ENCODE measurements around the gene SCYL2.
"Not testable (repeated sequence)": the region's sequence is repeated elsewhere in the genome, so short reads cannot be mapped to it uniquely, and the experiment has no call there.

The SCYL2 gene

GRCh38 chr12:100268835-100269564, 2.0 kb downstream of the SCYL2 start:
- H3K9me3 ChIP-seq (ENCODE audit: control extremely low read depth in 1 of 5, control insufficient read depth in 4 of 5, insufficient read depth in 2 of 5, low read depth in 1 of 5, low read length in 4 of 5) = no peaks in the 10 kb centered on the region
- no peaks in the 10 kb centered on the region for H3K27me3 ChIP-seq (replicated peaks in 2 of 5; ENCODE audit: control insufficient read depth in 4 of 5, insufficient read depth in 5 of 5, low read length in 4 of 5)
- WGBS (ENCODE audit: insufficient coverage) = 38% methylated on average over 4 of the region's 5 CpGs
- ChIA-PET CTCF (no interaction called here), POLR2A (interaction anchor here (0.6 kb wide), 1 partner anchor 10 kb away, joined by 3 read pairs; no protein-coding TSS in a partner anchor)
- peaks cover 15 to 54% (median 35%) of the 10 kb centered on the region in 4 experiments for H3K4me1 ChIP-seq (ENCODE audit: control extremely low read depth in 1 of 4, control insufficient read depth in 4 of 4, insufficient read depth in 4 of 4, low read length in 3 of 4)
- DNase-seq = peak in 1 of 3 donors; percentile 12
- peaks cover 0 to 2% (median 0%) of the 10 kb centered on the region in 4 experiments for H3K36me3 ChIP-seq (ENCODE audit: control insufficient read depth in 4 of 4, insufficient read depth in 4 of 4, low read length in 3 of 4)
- H3K4me3 ChIP-seq (ENCODE audit: control insufficient read depth in 1 of 7, extremely low read depth in 1 of 7, insufficient read depth in 4 of 7, low read depth in 2 of 7, low read length in 6 of 7) = peak overlapping the region in 4 of 7 experiments; percentile 94 to 98 (median 96)
- peak overlapping the region in 1 of 2 experiments; percentile 99 for H3K27ac ChIP-seq (ENCODE audit: insufficient read depth in 1 of 2, low read depth in 1 of 2, low read length in 2 of 2, poor library complexity in 1 of 2, severe bottlenecking in 2 of 2)

GRCh38 chr12:100273782-100274181, 6.8 kb downstream of the SCYL2 start:
- no peak overlapping the region for H3K27ac ChIP-seq (ENCODE audit: insufficient read depth in 1 of 2, low read depth in 1 of 2, low read length in 2 of 2, poor library complexity in 1 of 2, severe bottlenecking in 2 of 2)
- no peak overlapping the region for H3K4me3 ChIP-seq (ENCODE audit: control insufficient read depth in 1 of 7, extremely low read depth in 1 of 7, insufficient read depth in 4 of 7, low read depth in 2 of 7, low read length in 6 of 7)
- CTCF ChIA-PET = interaction anchor here (2.5 kb wide), 1 partner anchor 10 kb away, joined by 5 read pairs; no protein-coding TSS in a partner anchor
- no peak for DNase-seq
- no peaks in the 10 kb centered on the region for H3K27me3 ChIP-seq (replicated peaks in 2 of 5; ENCODE audit: control insufficient read depth in 4 of 5, insufficient read depth in 5 of 5, low read length in 4 of 5)
- H3K36me3 ChIP-seq (ENCODE audit: control insufficient read depth in 4 of 4, insufficient read depth in 4 of 4, low read length in 3 of 4) = peaks cover 0 to 8% (median under 1%) of the 10 kb centered on the region in 4 experiments
- no CpG with 5 or more reads among the region's 4 CpGs for WGBS (ENCODE audit: insufficient coverage)
- H3K4me1 ChIP-seq (ENCODE audit: control extremely low read depth in 1 of 4, control insufficient read depth in 4 of 4, insufficient read depth in 4 of 4, low read length in 3 of 4) = peaks cover 4 to 44% (median 25%) of the 10 kb centered on the region in 4 experiments
- POLR2A ChIA-PET = no interaction called here
- H3K9me3 ChIP-seq (ENCODE audit: control extremely low read depth in 1 of 5, control insufficient read depth in 4 of 5, insufficient read depth in 2 of 5, low read depth in 1 of 5, low read length in 4 of 5) = peaks cover 0 to 11% (median 0%) of the 10 kb centered on the region in 5 experiments

- POLR2A ChIA-PET = interaction anchor here (0.5 kb wide), 1 partner anchor 81 kb away, joined by 3 read pairs; no protein-coding TSS in a partner anchor
- no peak for DNase-seq
- H3K27me3 ChIP-seq (replicated peaks in 2 of 5; ENCODE audit: control insufficient read depth in 4 of 5, insufficient read depth in 5 of 5, low read length in 4 of 5) = no peaks in the 10 kb centered on the region
- H3K9me3 ChIP-seq (ENCODE audit: control extremely low read depth in 1 of 5, control insufficient read depth in 4 of 5, insufficient read depth in 2 of 5, low read depth in 1 of 5, low read length in 4 of 5) = peaks cover 0 to 11% (median 0%) of the 10 kb centered on the region in 5 experiments
- CTCF ChIA-PET = interaction anchor here (2.5 kb wide), 1 partner anchor 10 kb away, joined by 5 read pairs; no protein-coding TSS in a partner anchor
- H3K4me3 ChIP-seq (ENCODE audit: control insufficient read depth in 1 of 7, extremely low read depth in 1 of 7, insufficient read depth in 4 of 7, low read depth in 2 of 7, low read length in 6 of 7) = no peak overlapping the region
- H3K27ac ChIP-seq (ENCODE audit: insufficient read depth in 1 of 2, low read depth in 1 of 2, low read length in 2 of 2, poor library complexity in 1 of 2, severe bottlenecking in 2 of 2) = no peak overlapping the region
- peaks cover 0 to 8% (median under 1%) of the 10 kb centered on the region in 4 experiments for H3K36me3 ChIP-seq (ENCODE audit: control insufficient read depth in 4 of 4, insufficient read depth in 4 of 4, low read length in 3 of 4)
- peaks cover 0 to 39% (median 20%) of the 10 kb centered on the region in 4 experiments for H3K4me1 ChIP-seq (ENCODE audit: control extremely low read depth in 1 of 4, control insufficient read depth in 4 of 4, insufficient read depth in 4 of 4, low read length in 3 of 4)
- WGBS (ENCODE audit: insufficient coverage) = no CpG with 5 or more reads among the region's 2 CpGs
These were observed 7.3 kb downstream of the SCYL2 start for GRCh38 chr12:100274291-100274690.

- H3K36me3 ChIP-seq (ENCODE audit: control insufficient read depth in 4 of 4, insufficient read depth in 4 of 4, low read length in 3 of 4) = peaks cover 0 to 18% (median 0%) of the 10 kb centered on the region in 4 experiments
- no peak overlapping the region for H3K27ac ChIP-seq (ENCODE audit: insufficient read depth in 1 of 2, low read depth in 1 of 2, low read length in 2 of 2, poor library complexity in 1 of 2, severe bottlenecking in 2 of 2)
- peaks cover 0 to 11% (median 0%) of the 10 kb centered on the region in 5 experiments for H3K9me3 ChIP-seq (ENCODE audit: control extremely low read depth in 1 of 5, control insufficient read depth in 4 of 5, insufficient read depth in 2 of 5, low read depth in 1 of 5, low read length in 4 of 5)
- no peaks in the 10 kb centered on the region for H3K27me3 ChIP-seq (replicated peaks in 2 of 5; ENCODE audit: control insufficient read depth in 4 of 5, insufficient read depth in 5 of 5, low read length in 4 of 5)
- 98% methylated on average over 6 of the region's 7 CpGs for WGBS (ENCODE audit: insufficient coverage)
- no peak overlapping the region for H3K4me3 ChIP-seq (ENCODE audit: control insufficient read depth in 1 of 7, extremely low read depth in 1 of 7, insufficient read depth in 4 of 7, low read depth in 2 of 7, low read length in 6 of 7)
- peaks cover 0 to 4% (median 1%) of the 10 kb centered on the region in 4 experiments for H3K4me1 ChIP-seq (ENCODE audit: control extremely low read depth in 1 of 4, control insufficient read depth in 4 of 4, insufficient read depth in 4 of 4, low read length in 3 of 4)
- ChIA-PET POLR2A (interaction anchor here (0.7 kb wide), 1 partner anchor 10 kb away, joined by 3 read pairs; no protein-coding TSS in a partner anchor), CTCF (interaction anchor here (1.1 kb wide), 1 partner anchor 9 kb away, joined by 4 read pairs; no protein-coding TSS in a partner anchor)
- DNase-seq = no peak
These were observed 12.2 kb downstream of the SCYL2 start for GRCh38 chr12:100279159-100279558.

GRCh38 chr12:100279607-100280244, 12.7 kb downstream of the SCYL2 start:
- no peaks in the 10 kb centered on the region for H3K27me3 ChIP-seq (replicated peaks in 2 of 5; ENCODE audit: control insufficient read depth in 4 of 5, insufficient read depth in 5 of 5, low read length in 4 of 5)
- CTCF ChIA-PET = interaction anchor here (1.1 kb wide), 1 partner anchor 8 kb away, joined by 4 read pairs; no protein-coding TSS in a partner anchor
- H3K9me3 ChIP-seq (ENCODE audit: control extremely low read depth in 1 of 5, control insufficient read depth in 4 of 5, insufficient read depth in 2 of 5, low read depth in 1 of 5, low read length in 4 of 5) = peaks cover 0 to 11% (median 0%) of the 10 kb centered on the region in 5 experiments
- no peak for DNase-seq
- H3K27ac ChIP-seq (ENCODE audit: insufficient read depth in 1 of 2, low read depth in 1 of 2, low read length in 2 of 2, poor library complexity in 1 of 2, severe bottlenecking in 2 of 2) = no peak overlapping the region
- WGBS (ENCODE audit: insufficient coverage) = no CpG with 5 or more reads among the region's 1 CpG
- H3K4me3 ChIP-seq (ENCODE audit: control insufficient read depth in 1 of 7, extremely low read depth in 1 of 7, insufficient read depth in 4 of 7, low read depth in 2 of 7, low read length in 6 of 7) = no peak overlapping the region
- POLR2A ChIA-PET = interaction anchor here (0.7 kb wide), 1 partner anchor 10 kb away, joined by 3 read pairs; no protein-coding TSS in a partner anchor
- H3K36me3 ChIP-seq (ENCODE audit: control insufficient read depth in 4 of 4, insufficient read depth in 4 of 4, low read length in 3 of 4) = peaks cover 0 to 20% (median 0%) of the 10 kb centered on the region in 4 experiments
- H3K4me1 ChIP-seq (ENCODE audit: control extremely low read depth in 1 of 4, control insufficient read depth in 4 of 4, insufficient read depth in 4 of 4, low read length in 3 of 4) = no peaks in the 10 kb centered on the region

GRCh38 chr12:100284556-100284955, 17.6 kb downstream of the SCYL2 start:
- H3K4me1 ChIP-seq (ENCODE audit: control extremely low read depth in 1 of 4, control insufficient read depth in 4 of 4, insufficient read depth in 4 of 4, low read length in 3 of 4); H3K27ac ChIP-seq (ENCODE audit: insufficient read depth in 1 of 2, low read depth in 1 of 2, low read length in 2 of 2, poor library complexity in 1 of 2, severe bottlenecking in 2 of 2); H3K9me3 ChIP-seq (ENCODE audit: control extremely low read depth in 1 of 5, control insufficient read depth in 4 of 5, insufficient read depth in 2 of 5, low read depth in 1 of 5, low read length in 4 of 5); H3K4me3 ChIP-seq (ENCODE audit: control insufficient read depth in 1 of 7, extremely low read depth in 1 of 7, insufficient read depth in 4 of 7, low read depth in 2 of 7, low read length in 6 of 7); DNase-seq; H3K27me3 ChIP-seq (replicated peaks in 2 of 5; ENCODE audit: control insufficient read depth in 4 of 5, insufficient read depth in 5 of 5, low read length in 4 of 5): not testable (repeated sequence)
- POLR2A ChIA-PET = interaction anchor here (0.7 kb wide), 1 partner anchor 17 kb away, joined by 3 read pairs; no protein-coding TSS in a partner anchor
- CTCF ChIA-PET = interaction anchor here (1.0 to 2.2 kb wide), 4 partner anchors 8 to 50 kb away, joined by 3 to 5 read pairs (median 4); partner anchors contain the start of genes DEPDC4 and SCYL2
- peaks cover 0 to 17% (median 5%) of the 10 kb centered on the region in 4 experiments for H3K36me3 ChIP-seq (ENCODE audit: control insufficient read depth in 4 of 4, insufficient read depth in 4 of 4, low read length in 3 of 4)
- WGBS (ENCODE audit: insufficient coverage) = 99% methylated on average over 8 of the region's 12 CpGs

Measured in common myeloid progenitor, CD34-positive (primary cell).